ENCODE data around the gene TMEM62.

TMEM62 gene

GRCh38 chr15:43208052-43209002, 74.9 kb downstream of the TMEM62 start:
- Histone ChIP-seq H3K27ac (no peak overlapping the region), H3K9ac (ENCODE audit: insufficient read length) (no peak overlapping the region), H3K9me3 (ENCODE audit: low read depth, low read length) (no peaks in the 10 kb centered on the region), H3K4me3 (no peak overlapping the region), H3K36me3 (ENCODE audit: insufficient read depth, low read length) (no peaks in the 10 kb centered on the region)
- TF ChIP-seq FOXP2 (optimal IDR thresholded peaks at IDR 0.05; ENCODE audit: control extremely low read depth, extremely low read length, insufficient read depth) (no peak), POLR2AphosphoS5 (IDR thresholded peaks at IDR 0.05; ENCODE audit: borderline replicate concordance, low read depth, low read length) (no peak), EZH2 (IDR thresholded peaks at IDR 0.05) (no peak)
- no peak for DNase-seq (ENCODE audit: low read depth, low spot score)

DNA sequence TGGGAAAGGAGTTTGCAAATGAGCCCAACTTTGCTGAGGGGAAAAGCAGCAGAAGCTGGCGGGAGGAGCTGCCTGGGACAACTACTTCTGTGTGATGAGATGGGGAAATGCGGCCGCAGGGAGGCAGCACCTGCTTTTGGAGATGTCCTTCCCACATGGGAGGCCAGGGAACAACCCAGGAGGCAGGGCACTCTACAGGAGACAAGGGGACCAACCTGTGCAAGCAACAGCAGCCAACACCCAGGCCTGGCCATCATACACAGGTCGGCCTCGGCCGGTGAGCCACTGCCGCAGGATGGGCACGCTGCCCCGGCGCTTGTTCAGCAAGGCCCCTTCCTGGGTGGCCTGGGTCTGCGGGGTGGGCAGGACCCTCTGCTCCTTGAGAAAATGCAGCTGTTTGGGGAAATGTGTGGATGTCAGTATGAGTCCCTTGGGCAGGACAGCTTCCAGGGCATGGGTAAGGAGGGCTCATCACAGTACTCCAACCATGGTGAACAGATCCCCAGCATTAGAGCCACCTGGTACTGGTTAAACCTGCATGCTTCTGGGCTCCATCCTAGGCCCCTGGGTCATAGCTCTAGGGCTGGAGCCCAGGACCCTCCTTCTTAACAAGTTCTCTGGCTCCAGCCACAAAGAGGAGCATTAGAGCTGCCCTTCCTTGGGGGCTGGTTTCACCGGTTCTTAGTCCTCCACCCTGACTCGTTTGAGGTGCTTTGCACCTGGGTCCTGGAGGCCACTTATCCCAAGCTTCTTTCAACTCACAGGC, 75.9 kb downstream of the TMEM62 start:
- no peak for TF ChIP-seq EZH2 (IDR thresholded peaks at IDR 0.05)
- no peak for TF ChIP-seq FOXP2 (optimal IDR thresholded peaks at IDR 0.05; ENCODE audit: control extremely low read depth, extremely low read length, insufficient read depth)
- Histone ChIP-seq H3K36me3 (ENCODE audit: insufficient read depth, low read length) (no peaks in the 10 kb centered on the region), H3K9ac (ENCODE audit: insufficient read length) (no peak overlapping the region), H3K4me3 (no peak overlapping the region), H3K27ac (no peak overlapping the region), H3K9me3 (ENCODE audit: low read depth, low read length) (no peaks in the 10 kb centered on the region)
- DNase-seq (ENCODE audit: low read depth, low spot score), result no peak

DNA sequence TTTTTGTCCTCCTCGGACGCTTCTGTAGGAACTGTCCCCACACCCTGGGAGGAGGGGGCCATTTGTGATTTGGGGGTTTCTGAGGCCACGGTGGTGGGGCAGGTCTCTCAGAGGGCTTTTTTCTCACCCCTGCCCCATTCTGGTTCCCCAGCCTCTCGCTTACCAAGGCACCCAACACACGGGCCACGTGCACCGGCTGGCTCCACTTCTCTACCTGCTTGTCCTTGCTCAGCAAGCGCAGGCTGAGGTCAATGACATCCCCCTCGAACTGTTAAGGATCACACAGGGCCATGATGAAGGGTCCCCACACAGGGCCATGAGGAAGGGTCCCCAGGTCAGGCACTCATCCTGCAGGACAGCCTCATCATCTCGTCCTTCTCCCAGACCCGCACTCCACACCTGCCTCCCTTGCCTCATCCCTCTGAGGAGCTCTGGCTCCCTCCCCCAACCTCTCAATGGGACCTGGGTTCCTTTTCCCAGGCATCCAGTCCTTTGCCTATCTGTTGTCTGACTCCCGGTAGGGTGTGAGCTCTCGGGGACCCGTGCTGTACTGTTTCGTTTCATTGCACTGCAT, 76.9 kb downstream of the TMEM62 start:
- no peak overlapping the region for H3K27ac ChIP-seq
- no peak for TF ChIP-seq FOXP2 (optimal IDR thresholded peaks at IDR 0.05; ENCODE audit: control extremely low read depth, extremely low read length, insufficient read depth)
- TF ChIP-seq POLR2AphosphoS5 (IDR thresholded peaks at IDR 0.05; ENCODE audit: borderline replicate concordance, low read depth, low read length), result no peak
- TF ChIP-seq EZH2 (IDR thresholded peaks at IDR 0.05), result no peak
- no peaks in the 10 kb centered on the region for H3K9me3 ChIP-seq (ENCODE audit: low read depth, low read length)
- no peak for DNase-seq (ENCODE audit: low read depth, low spot score)
- no peak overlapping the region for H3K4me3 ChIP-seq
- H3K36me3 ChIP-seq (ENCODE audit: insufficient read depth, low read length), result no peaks in the 10 kb centered on the region
- H3K9ac ChIP-seq (ENCODE audit: insufficient read length), result no peak overlapping the region

DNA sequence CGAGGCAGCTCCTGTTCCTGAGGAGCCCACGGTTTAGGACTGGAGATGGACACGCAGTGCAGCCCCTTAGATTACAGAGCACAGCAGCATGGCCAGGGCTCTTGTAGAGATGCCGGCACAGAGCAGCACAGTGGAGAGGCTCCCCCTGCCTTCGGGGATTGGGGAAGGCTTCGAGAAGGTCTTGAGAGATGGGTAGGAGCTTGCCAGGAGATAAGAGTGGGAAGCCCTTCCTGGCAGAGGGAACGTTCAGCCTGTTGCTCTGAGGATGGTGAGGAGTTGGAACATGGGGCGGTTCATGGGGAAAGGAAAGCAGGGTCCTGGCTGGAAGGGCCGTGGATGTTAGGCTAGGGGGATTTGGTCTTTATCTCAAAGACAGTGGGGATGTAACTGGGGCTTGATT, 77.4 kb downstream of the TMEM62 start:
- H3K9ac ChIP-seq (ENCODE audit: insufficient read length), result no peak overlapping the region
- no peak overlapping the region for H3K4me3 ChIP-seq
- no peaks in the 10 kb centered on the region for H3K36me3 ChIP-seq (ENCODE audit: insufficient read depth, low read length)
- no peaks in the 10 kb centered on the region for H3K9me3 ChIP-seq (ENCODE audit: low read depth, low read length)
- TF ChIP-seq EZH2 (IDR thresholded peaks at IDR 0.05), result no peak
- no peak for TF ChIP-seq POLR2AphosphoS5 (IDR thresholded peaks at IDR 0.05; ENCODE audit: borderline replicate concordance, low read depth, low read length)
- TF ChIP-seq FOXP2 (optimal IDR thresholded peaks at IDR 0.05; ENCODE audit: control extremely low read depth, extremely low read length, insufficient read depth), result no peak
- H3K27ac ChIP-seq, result no peak overlapping the region
- DNase-seq (ENCODE audit: low read depth, low spot score), result no peak

DNA sequence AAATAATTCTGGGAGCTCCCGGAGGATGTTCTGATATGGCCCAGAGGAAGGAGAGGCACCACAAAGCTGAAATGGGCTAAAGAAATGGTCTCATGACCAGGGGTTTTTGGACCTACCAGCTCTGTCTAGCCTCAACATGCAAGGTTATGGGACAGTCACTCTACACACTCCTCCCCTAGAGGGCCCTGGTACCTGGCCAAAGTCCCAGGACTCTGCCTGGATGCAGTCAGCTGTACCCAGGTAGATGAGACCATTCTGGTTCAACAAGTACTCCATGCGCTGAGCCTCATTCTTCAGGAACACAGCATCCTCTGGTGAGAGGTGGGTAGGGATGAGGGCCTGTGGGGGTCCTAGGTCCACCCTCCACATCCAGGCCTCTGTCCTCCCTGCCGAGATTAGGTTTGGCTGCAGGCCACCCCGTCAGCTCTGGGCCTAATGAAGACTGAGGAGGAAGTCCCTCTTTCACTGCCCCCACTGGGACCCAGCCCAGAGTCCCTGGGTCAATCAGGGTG, 77.9 kb downstream of the TMEM62 start:
- H3K4me3 ChIP-seq, result no peak overlapping the region
- H3K9ac ChIP-seq (ENCODE audit: insufficient read length), result no peak overlapping the region
- no peaks in the 10 kb centered on the region for H3K36me3 ChIP-seq (ENCODE audit: insufficient read depth, low read length)
- H3K27ac ChIP-seq, result no peak overlapping the region
- no peak for DNase-seq (ENCODE audit: low read depth, low spot score)
- TF ChIP-seq EZH2 (IDR thresholded peaks at IDR 0.05) (no peak), POLR2AphosphoS5 (IDR thresholded peaks at IDR 0.05; ENCODE audit: borderline replicate concordance, low read depth, low read length) (no peak), FOXP2 (optimal IDR thresholded peaks at IDR 0.05; ENCODE audit: control extremely low read depth, extremely low read length, insufficient read depth) (no peak)
- no peaks in the 10 kb centered on the region for H3K9me3 ChIP-seq (ENCODE audit: low read depth, low read length)

- H3K9ac ChIP-seq (ENCODE audit: insufficient read length), result no peak overlapping the region
Observed at GRCh38 chr15:43212299-43212698, 78.9 kb downstream of the TMEM62 start.

GRCh38 chr15:43212951-43213350, 79.6 kb downstream of the TMEM62 start:
- no peaks in the 10 kb centered on the region for H3K36me3 ChIP-seq (ENCODE audit: insufficient read depth, low read length)
- no peak for DNase-seq (ENCODE audit: low read depth, low spot score)
- no peak overlapping the region for H3K27ac ChIP-seq
- TF ChIP-seq EZH2 (IDR thresholded peaks at IDR 0.05) (no peak), FOXP2 (optimal IDR thresholded peaks at IDR 0.05; ENCODE audit: control extremely low read depth, extremely low read length, insufficient read depth) (no peak), POLR2AphosphoS5 (IDR thresholded peaks at IDR 0.05; ENCODE audit: borderline replicate concordance, low read depth, low read length) (no peak)
- H3K9ac ChIP-seq (ENCODE audit: insufficient read length), result no peak overlapping the region
- H3K9me3 ChIP-seq (ENCODE audit: low read depth, low read length), result no peaks in the 10 kb centered on the region
- H3K4me3 ChIP-seq, result no peak overlapping the region

More at GRCh38 chr15:43212299-43212698, 78.9 kb downstream of the TMEM62 start:
- DNase-seq (ENCODE audit: low read depth, low spot score), result no peak
- Histone ChIP-seq H3K9me3 (ENCODE audit: low read depth, low read length) (no peaks in the 10 kb centered on the region), H3K4me3 (no peak overlapping the region), H3K27ac (no peak overlapping the region), H3K36me3 (ENCODE audit: insufficient read depth, low read length) (no peaks in the 10 kb centered on the region)
- TF ChIP-seq FOXP2 (optimal IDR thresholded peaks at IDR 0.05; ENCODE audit: control extremely low read depth, extremely low read length, insufficient read depth) (no peak), POLR2AphosphoS5 (IDR thresholded peaks at IDR 0.05; ENCODE audit: borderline replicate concordance, low read depth, low read length) (no peak), EZH2 (IDR thresholded peaks at IDR 0.05) (no peak)

DNA sequence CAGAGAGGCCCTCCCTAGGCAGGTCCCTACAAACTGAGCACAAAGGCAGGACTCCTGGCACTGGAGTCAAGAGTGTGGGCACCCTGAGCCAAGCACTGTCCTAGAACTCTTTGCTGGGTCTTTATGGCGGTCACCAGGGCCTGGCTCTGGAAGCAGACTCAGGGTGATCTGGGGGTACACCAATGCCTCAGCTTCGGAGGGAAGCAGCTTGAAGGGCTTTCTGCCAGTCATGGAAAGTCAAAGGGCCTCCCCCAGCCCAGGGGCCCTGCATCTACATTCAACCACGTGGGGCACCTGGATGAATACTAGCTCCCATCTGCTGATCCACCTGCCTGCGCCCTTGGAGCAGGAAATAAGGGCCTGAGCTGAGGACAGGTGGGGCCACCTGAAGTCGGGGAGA, 80.1 kb downstream of the TMEM62 start:
- H3K36me3 ChIP-seq (ENCODE audit: insufficient read depth, low read length), result no peaks in the 10 kb centered on the region
- no peak overlapping the region for H3K9ac ChIP-seq (ENCODE audit: insufficient read length)
- H3K4me3 ChIP-seq, result no peak overlapping the region
- no peak for DNase-seq (ENCODE audit: low read depth, low spot score)
- no peaks in the 10 kb centered on the region for H3K9me3 ChIP-seq (ENCODE audit: low read depth, low read length)
- H3K27ac ChIP-seq, result no peak overlapping the region
- TF ChIP-seq POLR2AphosphoS5 (IDR thresholded peaks at IDR 0.05; ENCODE audit: borderline replicate concordance, low read depth, low read length), result no peak
- no peak for TF ChIP-seq EZH2 (IDR thresholded peaks at IDR 0.05)
- no peak for TF ChIP-seq FOXP2 (optimal IDR thresholded peaks at IDR 0.05; ENCODE audit: control extremely low read depth, extremely low read length, insufficient read depth)
